ENCODE results near the gene COL9A3. TPM values are rescaled to one million over a fixed set of nuclear protein-coding genes. Genes with fewer than 3 reads are reported as not detected.

Gene COL9A3
- total and polyA plus RNA-seq, 11 donors = 0.67 to 6.0 (median 2.0) TPM

GRCh38 chr20:62822788-62823651, 6.2 kb downstream of the COL9A3 start:
- Histone ChIP-seq H3K27ac (no peak overlapping the region), H3K27me3 (peaks cover 0 to 9% (median 0%) of the 10 kb centered on the region in 9 donors), H3K36me3 (no peaks in the 10 kb centered on the region), H3K9me3 (no peaks in the 10 kb centered on the region), H3K4me3 (no peak overlapping the region), H3K4me1 (peaks cover 0 to 36% (median 26%) of the 10 kb centered on the region in 12 donors)
- no peak for DNase-seq
- no peak for TF ChIP-seq POLR2A (IDR thresholded peaks at IDR 0.05)
- TF ChIP-seq CTCF (IDR thresholded peaks at IDR 0.05) = peak in 2 of 12 donors; percentile 8 to 15
- ATAC-seq = no peak
- intact Hi-C loops (cut with DNase I) = no loop called here
- 86 to 92% (median 89%) methylated on average over 20 to 24 of the region's 24 CpGs for WGBS, 4 donors

GRCh38 chr20:62823688-62824475, 7.0 kb downstream of the COL9A3 start:
- Histone ChIP-seq H3K9me3 (no peaks in the 10 kb centered on the region), H3K27me3 (peaks cover 0 to under 1% (median 0%) of the 10 kb centered on the region in 9 donors), H3K36me3 (no peaks in the 10 kb centered on the region), H3K27ac (peak overlapping the region in 1 of 12 donors; percentile 86), H3K4me3 (peak overlapping the region in 4 of 12 donors; percentile 43 to 60 (median 56)), H3K4me1 (peaks cover 0 to 28% (median 17%) of the 10 kb centered on the region in 12 donors)
- DNase-seq (no peak), ATAC-seq (no peak)
- intact Hi-C loops (cut with DNase I) = no loop called here
- WGBS, 4 donors = 82 to 90% (median 85%) methylated on average over 24 to 38 of the region's 38 CpGs
- TF ChIP-seq POLR2A (IDR thresholded peaks at IDR 0.05) (no peak), CTCF (IDR thresholded peaks at IDR 0.05) (no peak)

- intact Hi-C loops (cut with DNase I) = no loop called here
- DNase-seq (peak in 1 of 5 donors; percentile 78), ATAC-seq (peak in 2 of 4 donors; percentile 14 to 53)
- WGBS, 4 donors = 8 to 40% (median 26%) methylated on average over 10 to 36 of the region's 36 CpGs
- peaks cover 0 to 19% (median 9%) of the 10 kb centered on the region in 12 donors for H3K4me1 ChIP-seq
- no peaks in the 10 kb centered on the region for H3K27me3 ChIP-seq
- no peaks in the 10 kb centered on the region for H3K36me3 ChIP-seq
- H3K4me3 ChIP-seq = peak overlapping the region in 8 of 12 donors; percentile 6 to 60 (median 45)
- TF ChIP-seq POLR2A (IDR thresholded peaks at IDR 0.05) (no peak), CTCF (IDR thresholded peaks at IDR 0.05) (no peak)
- H3K27ac ChIP-seq = peak overlapping the region in 3 of 12 donors; percentile 66 to 86 (median 74)
- no peaks in the 10 kb centered on the region for H3K9me3 ChIP-seq
Measured at GRCh38 chr20:62824476-62825332, 7.9 kb downstream of the COL9A3 start.
